ENCODE data around the gene SCMH1. TPM values are rescaled to one million over a fixed set of nuclear protein-coding genes. Genes with fewer than 3 reads are reported as not detected.

Gene SCMH1
- total RNA-seq, 1 donor from 2014 or later: 44.0 TPM

- ATAC-seq (no peak), DNase-seq (no peak)
- intact Hi-C loops (cut with micrococcal nuclease): no loop called here
Observed at GRCh38 chr1:41110736-41111135, 131.4 kb downstream of the SCMH1 start.

GRCh38 chr1:41110286-41110685 lies 131.8 kb downstream of the SCMH1 start:
- no peak for DNase-seq
- ATAC-seq: no peak
- intact Hi-C loops (cut with micrococcal nuclease): no loop called here

DNA sequence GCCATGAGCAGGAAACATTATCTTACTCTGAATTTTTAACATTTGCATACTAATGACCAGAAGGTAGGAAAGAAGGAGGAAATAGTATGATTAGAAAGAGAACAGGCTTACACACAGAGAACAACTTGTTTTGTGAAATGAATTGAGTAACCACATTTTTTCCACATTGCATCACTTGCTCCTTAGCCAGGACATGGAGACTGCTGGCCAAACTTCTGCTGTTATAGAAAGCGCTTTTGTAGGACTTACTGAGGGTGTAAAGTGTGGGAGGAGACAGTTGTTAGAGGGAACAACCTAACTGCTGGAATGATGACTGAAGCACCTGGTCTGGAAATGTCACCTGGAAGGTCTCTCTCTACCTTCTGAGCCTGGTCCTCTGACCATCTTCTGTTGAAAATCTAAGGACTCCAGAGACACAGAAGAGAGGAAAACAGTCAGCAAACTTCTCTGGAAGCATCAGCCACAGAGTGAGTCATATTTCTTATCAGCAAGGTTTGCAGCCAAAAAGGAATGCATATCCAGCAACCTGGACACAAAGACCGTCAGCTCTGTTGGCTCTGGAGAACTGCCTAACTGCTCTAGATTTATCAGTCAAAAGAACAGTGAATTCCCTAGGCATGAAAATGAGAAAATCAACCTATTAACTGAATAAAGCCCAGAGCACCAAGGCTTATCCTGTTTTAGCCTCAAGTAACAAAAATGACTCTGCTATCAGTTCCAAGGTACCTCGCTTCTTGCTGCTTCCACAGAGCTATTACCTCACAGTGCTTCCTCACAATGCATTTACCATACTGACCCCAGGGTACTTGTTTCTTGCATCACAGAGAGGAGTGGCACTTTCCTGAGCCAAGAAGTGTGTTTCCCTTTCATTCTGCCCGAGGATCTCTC lies 132.6 kb downstream of the SCMH1 start:
- DNase-seq: no peak
- ATAC-seq: peak; percentile 93
- intact Hi-C loops (cut with micrococcal nuclease): no loop called here

GRCh38 chr1:41108696-41109275 lies 133.3 kb downstream of the SCMH1 start:
- DNase-seq: no peak
- ATAC-seq: peak; percentile 61
- intact Hi-C loops (cut with micrococcal nuclease): no loop called here

- intact Hi-C loops (cut with micrococcal nuclease): no loop called here
- ATAC-seq: no peak
Observed at GRCh38 chr1:41103766-41104165, 138.3 kb downstream of the SCMH1 start.

GRCh38 chr1:41102653-41103052 lies 139.5 kb downstream of the SCMH1 start:
- DNase-seq: no peak
- intact Hi-C loops (cut with micrococcal nuclease): no loop called here
- ATAC-seq: no peak

More at GRCh38 chr1:41103766-41104165, 138.3 kb downstream of the SCMH1 start:
- no peak for DNase-seq

GRCh38 chr1:41101950-41102607 lies 140.0 kb downstream of the SCMH1 start:
- ATAC-seq (peak; percentile 92), DNase-seq (peak; percentile 92)
- intact Hi-C loops (cut with micrococcal nuclease): no loop called here

GRCh38 chr1:41101076-41101475 lies 141.0 kb downstream of the SCMH1 start:
- no peak for DNase-seq
- intact Hi-C loops (cut with micrococcal nuclease): no loop called here
- no peak for ATAC-seq

GRCh38 chr1:41100170-41100569 lies 141.9 kb downstream of the SCMH1 start:
- ATAC-seq (no peak), DNase-seq (no peak)
- intact Hi-C loops (cut with micrococcal nuclease): no loop called here

- DNase-seq: no peak
- ATAC-seq: peak; percentile 69
- intact Hi-C loops (cut with micrococcal nuclease): no loop called here
Observed at GRCh38 chr1:41098730-41099460, 143.2 kb downstream of the SCMH1 start.

- ATAC-seq (no peak), DNase-seq (no peak)
- intact Hi-C loops (cut with micrococcal nuclease): no loop called here
Observed at GRCh38 chr1:41097105-41097504, 145.0 kb downstream of the SCMH1 start.

DNA sequence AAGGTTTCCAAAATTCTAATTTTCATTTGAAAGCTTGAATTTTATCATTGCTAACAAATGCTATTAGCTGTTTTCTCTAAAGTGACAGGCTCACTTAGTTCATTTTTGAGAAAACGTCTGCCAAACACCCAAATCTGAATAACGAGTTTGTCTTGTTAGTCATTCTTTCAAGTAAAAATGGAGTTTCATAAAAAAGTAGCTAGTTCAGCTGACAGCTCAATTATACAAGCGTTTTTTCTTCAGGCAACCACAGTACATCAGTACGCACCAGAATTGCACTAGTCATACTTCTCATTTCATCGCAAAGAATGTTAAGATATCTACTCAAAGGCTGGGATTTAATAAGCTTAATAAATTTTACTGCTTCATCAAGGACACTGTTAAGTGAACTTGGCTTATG lies 148.3 kb downstream of the SCMH1 start:
- intact Hi-C loops (cut with micrococcal nuclease): no loop called here
- ATAC-seq (no peak), DNase-seq (no peak)

DNA sequence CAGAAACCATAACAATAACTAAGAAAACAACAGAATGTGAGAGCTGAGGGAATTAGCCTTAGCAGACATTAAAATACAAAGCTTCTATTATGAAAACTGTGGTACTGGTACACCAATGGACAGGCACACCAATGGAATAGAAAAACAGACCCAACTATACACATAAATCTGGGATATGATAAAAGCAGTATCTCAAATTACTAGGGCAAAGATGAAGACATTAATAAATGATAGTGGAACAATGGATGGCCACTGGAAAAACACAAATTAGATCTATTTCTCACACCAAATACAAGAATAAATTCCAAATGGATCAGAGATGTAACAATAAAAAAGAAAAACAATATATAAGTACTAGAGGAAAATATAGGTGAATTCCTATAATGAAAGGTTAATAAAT lies 155.2 kb downstream of the SCMH1 start:
- no peak for ATAC-seq
- intact Hi-C loops (cut with micrococcal nuclease): no loop called here
- DNase-seq: no peak

GRCh38 chr1:41078616-41079015 lies 163.5 kb downstream of the SCMH1 start:
- intact Hi-C loops (cut with micrococcal nuclease): no loop called here
- DNase-seq: no peak
- ATAC-seq: no peak

DNA sequence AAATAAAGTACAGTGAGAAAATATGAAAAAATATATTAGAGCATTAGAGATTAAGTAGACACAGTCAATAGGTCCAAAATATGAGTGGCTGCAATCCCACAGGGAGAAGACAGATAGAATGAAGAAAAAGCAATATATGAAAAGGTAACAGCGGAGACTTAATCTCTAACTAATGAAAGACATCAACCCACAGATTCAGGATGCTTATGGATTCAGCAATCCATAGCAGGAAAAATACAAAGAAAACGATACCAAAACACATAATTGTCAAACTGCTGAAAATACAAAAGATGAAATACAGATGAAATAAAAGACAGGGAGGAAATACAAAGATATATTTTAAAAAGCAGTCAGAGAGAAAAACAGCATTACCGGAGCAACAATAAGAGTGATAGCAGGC lies 163.9 kb downstream of the SCMH1 start:
- DNase-seq: no peak

GRCh38 chr1:41073971-41074370 lies 168.1 kb downstream of the SCMH1 start:
- no peak for ATAC-seq
- intact Hi-C loops (cut with micrococcal nuclease): no loop called here
- DNase-seq: no peak

More for the DNA sequence above, 163.9 kb downstream of the SCMH1 start:
- intact Hi-C loops (cut with micrococcal nuclease): no loop called here
- no peak for ATAC-seq

GRCh38 chr1:41072051-41072450 lies 170.1 kb downstream of the SCMH1 start:
- DNase-seq (no peak), ATAC-seq (no peak)
- intact Hi-C loops (cut with micrococcal nuclease): no loop called here

GRCh38 chr1:41056907-41057306 lies 185.2 kb downstream of the SCMH1 start:
- DNase-seq (no peak), ATAC-seq (no peak)
- intact Hi-C loops (cut with micrococcal nuclease): no loop called here

GRCh38 chr1:41053316-41053715 lies 188.8 kb downstream of the SCMH1 start:
- ATAC-seq (no peak), DNase-seq (no peak)
- intact Hi-C loops (cut with micrococcal nuclease): no loop called here

- intact Hi-C loops (cut with micrococcal nuclease): no loop called here
- DNase-seq (no peak), ATAC-seq (no peak)
Observed at GRCh38 chr1:41051022-41051421, 191.1 kb downstream of the SCMH1 start.
